Trophoblast cell (in vitro differentiated cells and primary cell): ENCODE measurements around the gene HSD17B14.
A peak's percentile ranks its signal among the peaks of the same experiment; 100 is the strongest.
"Not testable (repeated sequence)": the region's sequence is repeated elsewhere in the genome, so short reads cannot be mapped to it uniquely, and the experiment has no call there.

ENCODE experiments used
- DNase-seq, 2 donors: peaks; one replicate each; pipeline ENCODE4 v3.0.0-alpha.2; 2016
- H2AFZ ChIP-seq: 2 replicates; pipeline ENCODE4 v1.6.1; 2013; ENCODE audit warnings: low read length, moderate library complexity, mild to moderate bottlenecking; ENCODE audit not compliant: insufficient read depth, poor library complexity
- H2AK5ac ChIP-seq: 2 replicates; pipeline ENCODE4 v1.6.1; 2013; ENCODE audit warnings: mild to moderate bottlenecking, low read length
- H2BK120ac ChIP-seq: 2 replicates; pipeline ENCODE4 v1.6.1; 2013; ENCODE audit warnings: low read length, mild to moderate bottlenecking, moderate library complexity; ENCODE audit not compliant: insufficient read depth, poor library complexity
- H2BK12ac ChIP-seq: 2 replicates; pipeline ENCODE4 v1.6.1; 2013; ENCODE audit warnings: mild to moderate bottlenecking, low read length, moderate library complexity
- H2BK5ac ChIP-seq: 2 replicates; pipeline ENCODE4 v1.6.1; 2013; ENCODE audit warnings: low read length, low read depth, moderate library complexity, mild to moderate bottlenecking; ENCODE audit not compliant: poor library complexity
- H3K14ac ChIP-seq: 2 replicates; pipeline ENCODE4 v1.6.1; 2013; ENCODE audit warnings: mild to moderate bottlenecking, low read length
- H3K18ac ChIP-seq: 2 replicates; pipeline ENCODE4 v1.6.1; 2013; ENCODE audit warnings: mild to moderate bottlenecking, low read length
- H3K23ac ChIP-seq: 2 replicates; pipeline ENCODE4 v1.6.1; 2013; ENCODE audit warnings: low read length
- H3K27ac ChIP-seq: 2 replicates; pipeline ENCODE4 v1.5.1; 2013; ENCODE audit warnings: low read depth, mild to moderate bottlenecking, inconsistent platforms, low read length, moderate library complexity
- H3K27me3 ChIP-seq: 2 replicates; pipeline ENCODE4 v1.6.1; 2013; ENCODE audit warnings: inconsistent platforms, mild to moderate bottlenecking, low read length, moderate library complexity; ENCODE audit not compliant: insufficient read depth
- H3K36me3 ChIP-seq, 2 experiments: 1 replicate in 1 of 2; 2 replicates in 1 of 2; pipeline ENCODE4 v1.6.1; 2013; ENCODE audit warnings: low read length in 2 of 2, mild to moderate bottlenecking in 2 of 2, moderate library complexity in 1 of 2; ENCODE audit not compliant: insufficient read depth in 2 of 2, control insufficient read depth in 1 of 2
- H3K4ac ChIP-seq: 2 replicates; pipeline ENCODE4 v1.6.1; 2013; ENCODE audit warnings: low read depth, mild to moderate bottlenecking, low read length, moderate library complexity
- H3K4me1 ChIP-seq, 2 experiments: 1 replicate in 1 of 2; 2 replicates in 1 of 2; pipeline ENCODE4 v1.6.1; 2013; ENCODE audit warnings: low read length in 2 of 2, mild to moderate bottlenecking in 2 of 2, moderate library complexity in 1 of 2; ENCODE audit not compliant: insufficient read depth in 2 of 2, control insufficient read depth in 1 of 2
- H3K4me2 ChIP-seq: 2 replicates; pipeline ENCODE4 v1.6.1; 2013; ENCODE audit warnings: inconsistent platforms, mild to moderate bottlenecking, low read length, moderate library complexity
- H3K4me3 ChIP-seq: 2 replicates; pipeline ENCODE4 v1.5.1; 2013; ENCODE audit warnings: mild to moderate bottlenecking, low read depth, low read length, inconsistent platforms
- H3K79me1 ChIP-seq: one replicate; pipeline ENCODE4 v1.6.1; 2013; ENCODE audit warnings: low read length
- H3K79me2 ChIP-seq: 2 replicates; pipeline ENCODE4 v1.6.1; 2013; ENCODE audit warnings: low read length, mild to moderate bottlenecking; ENCODE audit not compliant: control insufficient read depth, insufficient read depth, poor library complexity
- H3K9ac ChIP-seq: 2 replicates; pipeline ENCODE4 v1.6.1; 2013; ENCODE audit warnings: mild to moderate bottlenecking, low read length
- H3K9me3 ChIP-seq: 2 replicates; pipeline ENCODE4 v1.6.1; 2013; ENCODE audit warnings: low read depth, mild to moderate bottlenecking, control low read depth, inconsistent platforms, low read length; ENCODE audit not compliant: insufficient read depth
- H4K12ac ChIP-seq: 2 replicates; pipeline ENCODE4 v1.6.1; 2013; ENCODE audit warnings: low read depth, mild to moderate bottlenecking, low read length, moderate library complexity
- H4K8ac ChIP-seq: 2 replicates; pipeline ENCODE4 v1.6.1; 2013; ENCODE audit warnings: low read depth, mild to moderate bottlenecking, low read length, moderate library complexity
- H4K91ac ChIP-seq: one replicate; pipeline ENCODE4 v1.6.1; 2013; ENCODE audit warnings: low read depth, mild to moderate bottlenecking, low read length, moderate library complexity
- WGBS: extraction: QIAGEN DNeasy Blood & Tissue Kit; methylation state at CpG from one replicate; pipeline ENCODE4 v1.1.7; 2013; ENCODE audit warnings: missing lambda C conversion rate; ENCODE audit not compliant: insufficient read length, insufficient coverage; ENCODE audit errors: extremely low coverage; 5-methylcytosine and 5-hydroxymethylcytosine counted together

The HSD17B14 gene

DNA sequence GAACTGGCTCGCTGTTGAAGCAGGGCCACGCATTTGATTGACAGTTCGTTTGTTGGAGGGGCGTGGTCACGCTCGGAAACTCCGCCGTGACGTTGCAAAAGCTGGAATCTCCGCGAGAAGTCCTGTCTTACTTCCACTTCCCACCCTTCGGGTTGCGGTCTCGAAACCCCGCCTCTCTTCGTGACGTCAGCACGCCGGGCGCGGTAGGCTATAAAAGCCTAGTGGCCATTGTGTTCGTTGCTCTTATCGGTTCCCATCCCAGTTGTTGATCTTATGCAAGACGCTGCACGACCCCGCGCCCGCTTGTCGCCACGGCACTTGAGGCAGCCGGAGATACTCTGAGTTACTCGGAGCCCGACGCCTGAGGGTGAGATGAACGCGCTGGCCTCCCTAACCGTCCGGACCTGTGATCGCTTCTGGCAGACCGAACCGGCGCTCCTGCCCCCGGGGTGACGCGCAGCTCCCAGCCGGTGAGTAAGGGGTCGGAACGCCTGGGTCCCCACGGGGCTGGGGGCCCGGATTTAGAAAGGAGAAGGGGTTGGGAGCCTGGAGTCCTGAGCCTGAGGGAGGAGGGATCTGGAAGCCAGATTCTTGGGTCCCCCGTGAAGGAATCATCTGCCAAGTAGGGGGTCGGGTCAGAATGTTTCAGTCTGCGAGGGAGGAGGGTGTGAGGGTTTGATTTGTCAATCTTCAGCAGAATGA is 36.0 kb upstream of the HSD17B14 start, which contains the start of gene PPP1R15A:
Gene PPP1R15A (plus strand): TSS at position 240 of the 702 bp plus-strand sequence. CDS start 813 bp downstream, outside the sequence.
- H4K8ac ChIP-seq, result peak within 1 kb of the TSS; percentile 91
- peak within 1 kb of the TSS; percentile 88 for H2AFZ ChIP-seq
- peaks cover 21% of the 10 kb centered on the region for H3K79me1 ChIP-seq
- H3K79me2 ChIP-seq, result peaks cover 22% of the 10 kb centered on the region
- H2BK5ac ChIP-seq, result peak within 1 kb of the TSS; percentile 94
- H3K27me3 ChIP-seq, result no peaks in the 10 kb centered on the region
- peak within 1 kb of the TSS; percentile 96 for H3K4me3 ChIP-seq
- H3K4ac ChIP-seq, result peak within 1 kb of the TSS; percentile 99
- peak within 1 kb of the TSS; percentile 94 for H4K12ac ChIP-seq
- H3K14ac ChIP-seq, result peak within 1 kb of the TSS; percentile 97
- H3K9ac ChIP-seq, result peak within 1 kb of the TSS; percentile 96
- peak within 1 kb of the TSS; percentile 95 for H4K91ac ChIP-seq
- no peak within 1 kb of the TSS for H3K23ac ChIP-seq
- peaks cover 24 to 28% of the 10 kb centered on the region in 2 experiments for H3K4me1 ChIP-seq
- H3K4me2 ChIP-seq, result peak within 1 kb of the TSS; percentile 81
- H2BK120ac ChIP-seq, result peak within 1 kb of the TSS; percentile 97
- peak within 1 kb of the TSS; percentile 97 for H3K18ac ChIP-seq
- peak within 1 kb of the TSS; percentile 94 for H2AK5ac ChIP-seq
- H3K27ac ChIP-seq, result peak within 1 kb of the TSS; percentile 84
- peak; percentile 99 to 100 for DNase-seq
- peaks cover 37% of the 10 kb centered on the region in 2 experiments for H3K36me3 ChIP-seq
- H2BK12ac ChIP-seq, result peak within 1 kb of the TSS; percentile 27
- H3K9me3 ChIP-seq, result peaks cover 2% of the 10 kb centered on the region
- WGBS, result no CpG with 5 or more reads among the region's 53 CpGs

DNA sequence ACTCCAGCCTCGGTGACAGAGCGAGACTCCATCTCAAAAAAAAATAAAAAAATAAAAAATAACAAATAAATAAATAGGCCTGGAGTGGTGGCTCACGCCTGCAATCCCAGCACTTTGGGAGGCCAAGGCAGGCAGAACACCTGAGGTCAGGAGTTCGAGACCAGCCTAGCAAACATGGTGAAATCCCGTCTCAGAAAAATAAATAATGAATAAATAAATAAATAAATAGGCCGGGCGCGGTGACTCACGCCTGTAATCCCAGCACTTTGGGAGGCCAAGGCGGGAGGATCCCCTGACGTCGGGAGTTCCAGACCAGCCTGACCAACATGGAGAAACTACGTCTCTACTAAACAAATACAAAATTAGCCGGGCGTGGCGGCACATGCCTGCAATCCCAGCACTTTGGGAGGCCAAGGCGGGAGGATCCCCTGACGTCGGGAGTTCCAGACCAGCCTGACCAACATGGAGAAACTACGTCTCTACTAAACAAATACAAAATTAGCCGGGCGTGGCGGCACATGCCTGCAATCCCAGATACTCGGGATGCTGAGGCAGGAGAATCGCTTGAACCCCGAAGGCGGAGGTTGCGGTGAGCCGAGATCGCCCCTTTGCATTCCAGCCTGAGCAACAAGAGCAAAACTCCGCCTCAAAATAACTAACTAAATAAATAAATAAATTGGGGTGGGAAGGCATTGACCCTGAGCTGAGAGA is 35.3 kb upstream of the HSD17B14 start:
- peaks cover 24 to 28% of the 10 kb centered on the region in 2 experiments for H3K4me1 ChIP-seq
- peaks cover 21% of the 10 kb centered on the region for H3K79me1 ChIP-seq
- H2BK120ac ChIP-seq, result peak overlapping the region; percentile 30
- H3K4ac ChIP-seq, H3K27me3 ChIP-seq, H2BK5ac ChIP-seq, H3K14ac ChIP-seq, H3K4me3 ChIP-seq, H3K9me3 ChIP-seq, H2BK12ac ChIP-seq, H3K27ac ChIP-seq, H4K91ac ChIP-seq, DNase-seq, H3K9ac ChIP-seq, H2AK5ac ChIP-seq, H3K18ac ChIP-seq, H3K23ac ChIP-seq: not testable (repeated sequence)
- peak overlapping the region; percentile 91 for H4K8ac ChIP-seq
- H3K36me3 ChIP-seq, result peaks cover 35% of the 10 kb centered on the region in 2 experiments
- peak overlapping the region; percentile 72 for H4K12ac ChIP-seq
- peaks cover 22% of the 10 kb centered on the region for H3K79me2 ChIP-seq
- no CpG with 5 or more reads among the region's 31 CpGs for WGBS
- peak overlapping the region; percentile 17 for H3K4me2 ChIP-seq
- peak overlapping the region; percentile 88 for H2AFZ ChIP-seq

DNA sequence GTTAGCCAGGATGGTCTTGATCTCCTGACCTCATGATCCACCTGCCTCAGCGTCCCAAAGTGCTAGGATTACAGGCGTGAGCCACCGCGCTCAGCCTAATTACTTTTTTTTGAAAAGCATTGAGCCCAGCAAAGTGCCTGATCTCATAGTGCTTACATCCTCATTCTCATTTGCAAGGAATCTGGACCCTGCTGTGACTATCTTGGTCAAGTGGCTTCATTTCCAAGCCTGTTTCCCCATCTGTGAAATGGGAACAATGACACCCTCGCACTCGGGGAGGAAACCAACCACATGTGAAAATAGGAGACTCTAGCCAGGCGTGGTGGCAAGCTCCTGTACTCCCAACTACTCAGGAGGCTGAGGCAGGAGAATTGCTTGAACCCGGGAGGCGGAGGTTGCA is 33.8 kb upstream of the HSD17B14 start:
- H4K91ac ChIP-seq, result no peak overlapping the region
- H3K9me3 ChIP-seq, result peaks cover 2% of the 10 kb centered on the region
- H3K4me1 ChIP-seq, result peaks cover 17 to 22% of the 10 kb centered on the region in 2 experiments
- no peak for DNase-seq
- H3K36me3 ChIP-seq, result peaks cover 19 to 20% of the 10 kb centered on the region in 2 experiments
- no peak overlapping the region for H3K4me3 ChIP-seq
- no peak overlapping the region for H2BK5ac ChIP-seq
- no peak overlapping the region for H3K4me2 ChIP-seq
- H3K27ac ChIP-seq, result no peak overlapping the region
- no peaks in the 10 kb centered on the region for H3K27me3 ChIP-seq
- H3K9ac ChIP-seq, result no peak overlapping the region
- no CpG with 5 or more reads among the region's 9 CpGs for whole genome bisulfite sequencing
- no peak overlapping the region for H4K8ac ChIP-seq
- no peak overlapping the region for H2AK5ac ChIP-seq
- no peak overlapping the region for H3K18ac ChIP-seq
- peaks cover 21% of the 10 kb centered on the region for H3K79me1 ChIP-seq
- H2BK120ac ChIP-seq, result no peak overlapping the region
- H3K4ac ChIP-seq, result no peak overlapping the region
- H3K79me2 ChIP-seq, result peaks cover 21% of the 10 kb centered on the region
- no peak overlapping the region for H3K14ac ChIP-seq
- no peak overlapping the region for H2BK12ac ChIP-seq
- H3K23ac ChIP-seq, result no peak overlapping the region
- no peak overlapping the region for H2AFZ ChIP-seq
- H4K12ac ChIP-seq, result no peak overlapping the region

DNA sequence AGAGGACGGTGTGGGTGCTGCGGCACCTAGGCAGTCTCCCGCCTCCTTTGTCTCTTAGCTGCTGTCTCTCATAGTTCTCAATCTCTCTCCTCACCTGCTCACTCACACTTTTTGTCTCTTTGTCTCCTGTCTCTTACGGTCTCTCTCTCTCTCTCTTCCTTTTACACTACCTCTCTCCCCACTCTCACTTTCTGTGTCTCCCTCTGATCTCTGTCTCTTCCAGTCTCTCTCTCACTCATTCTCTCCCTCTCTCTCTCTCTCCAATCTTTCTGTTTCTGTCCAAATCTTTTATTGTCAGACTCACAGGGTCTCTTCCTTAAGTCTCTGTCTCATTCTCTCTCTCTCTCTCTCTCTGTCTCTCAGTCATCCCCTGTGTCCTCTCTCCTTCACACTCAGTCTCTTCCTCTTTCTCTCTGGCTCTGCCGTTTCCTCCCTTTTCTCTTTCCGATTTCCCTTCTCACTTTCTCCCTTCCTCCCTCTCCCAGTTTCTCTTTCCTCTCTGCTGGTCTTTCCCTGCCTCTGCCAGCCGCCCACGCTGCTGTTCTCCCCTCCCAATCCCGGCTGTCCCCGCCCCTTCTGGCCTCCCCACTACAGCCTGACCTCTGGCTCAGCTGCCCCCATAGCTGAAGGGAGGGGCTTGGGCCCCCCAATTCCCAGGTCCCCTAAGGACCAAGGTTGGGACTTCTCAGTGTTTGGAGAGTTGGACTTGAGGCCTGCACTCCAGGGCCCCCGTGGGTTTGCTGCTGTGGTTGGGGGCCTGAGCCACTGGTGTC is 32.0 kb upstream of the HSD17B14 start, which contains the start of gene PLEKHA4:
Gene PLEKHA4 (minus strand): TSS at position 504 of the 773 bp plus-strand sequence. CDS start 997 bp downstream, outside the sequence.
- Histone ChIP-seq H3K27me3 (no peaks in the 10 kb centered on the region), H4K8ac (peak within 1 kb of the TSS; percentile 82), H3K23ac (no peak within 1 kb of the TSS), H3K4me1 (peaks cover 2 to 7% of the 10 kb centered on the region in 2 experiments), H4K91ac (peak within 1 kb of the TSS; percentile 60), H3K27ac (no peak within 1 kb of the TSS), H3K79me1 (peaks cover 15% of the 10 kb centered on the region), H3K4me2 (no peak within 1 kb of the TSS), H3K9ac (no peak within 1 kb of the TSS), H2AFZ (peak within 1 kb of the TSS; percentile 43), H3K14ac (peak within 1 kb of the TSS; percentile 9), H3K79me2 (peaks cover 9% of the 10 kb centered on the region), H3K9me3 (peaks cover 2% of the 10 kb centered on the region), H2AK5ac (peak within 1 kb of the TSS; percentile 24), H3K36me3 (peaks cover 2 to 3% of the 10 kb centered on the region in 2 experiments), H2BK12ac (peak within 1 kb of the TSS; percentile 8), H3K4ac (no peak within 1 kb of the TSS), H2BK120ac (peak within 1 kb of the TSS; percentile 41), H4K12ac (peak within 1 kb of the TSS; percentile 75), H3K4me3 (no peak within 1 kb of the TSS), H3K18ac (peak within 1 kb of the TSS; percentile 25), H2BK5ac (peak within 1 kb of the TSS; percentile 21)
- WGBS, result no CpG with 5 or more reads among the region's 11 CpGs
- no peak for DNase-seq
